NOMO-1 treated with dmso at 0.1 percent for 144 hours (cell line): ENCODE measurements around the gene DENND1C.

Source experiments
- DNase-seq: peaks from one replicate; lab custom pipeline; 2025; ENCODE audit not compliant: unreplicated experiment; lab: John Stamatoyannopoulos, UW

DENND1C gene

DNA sequence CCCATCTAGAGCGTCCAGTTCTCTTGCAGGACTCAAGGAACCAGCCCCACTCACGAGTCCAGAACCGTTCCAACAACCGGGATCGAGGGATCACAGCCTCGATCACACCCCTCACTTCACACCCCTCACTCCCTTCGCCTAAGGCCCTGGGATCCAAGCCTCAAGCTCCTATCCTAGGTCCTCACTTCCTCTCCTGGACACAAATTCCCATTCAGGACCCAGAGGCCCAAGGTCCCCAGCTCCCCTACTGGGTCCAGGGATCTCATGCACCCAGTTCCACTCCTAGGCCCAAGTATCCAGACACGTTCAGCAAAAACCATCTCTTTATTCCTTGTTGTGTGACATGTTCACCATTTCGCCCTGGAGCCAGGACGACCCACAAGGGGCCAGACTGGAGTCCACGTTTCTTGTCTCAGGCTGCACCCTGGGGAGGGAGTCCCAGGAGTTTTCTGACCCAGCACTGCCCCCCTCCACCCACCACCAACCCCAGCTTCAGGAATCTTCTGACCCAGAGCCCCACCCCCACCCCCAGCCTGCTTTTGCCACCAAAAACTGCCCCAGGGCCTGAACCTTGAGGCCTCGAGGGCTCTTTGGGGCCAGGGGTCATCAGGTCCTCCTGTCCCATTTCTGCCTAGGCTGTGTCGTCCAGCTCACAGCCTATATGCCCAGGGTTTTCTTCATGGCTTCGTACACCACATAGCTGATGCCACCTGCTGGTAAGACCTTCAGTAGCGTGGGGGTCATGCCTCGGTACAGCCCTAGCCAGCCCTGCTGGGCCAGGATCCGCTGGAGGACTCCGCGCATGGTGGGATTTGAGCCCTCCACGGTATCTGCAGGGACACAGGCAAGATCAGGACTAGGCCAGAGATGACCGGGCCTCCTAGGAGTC lies 55.6 kb downstream of the DENND1C start:
- DNase-seq, result no peak

DNA sequence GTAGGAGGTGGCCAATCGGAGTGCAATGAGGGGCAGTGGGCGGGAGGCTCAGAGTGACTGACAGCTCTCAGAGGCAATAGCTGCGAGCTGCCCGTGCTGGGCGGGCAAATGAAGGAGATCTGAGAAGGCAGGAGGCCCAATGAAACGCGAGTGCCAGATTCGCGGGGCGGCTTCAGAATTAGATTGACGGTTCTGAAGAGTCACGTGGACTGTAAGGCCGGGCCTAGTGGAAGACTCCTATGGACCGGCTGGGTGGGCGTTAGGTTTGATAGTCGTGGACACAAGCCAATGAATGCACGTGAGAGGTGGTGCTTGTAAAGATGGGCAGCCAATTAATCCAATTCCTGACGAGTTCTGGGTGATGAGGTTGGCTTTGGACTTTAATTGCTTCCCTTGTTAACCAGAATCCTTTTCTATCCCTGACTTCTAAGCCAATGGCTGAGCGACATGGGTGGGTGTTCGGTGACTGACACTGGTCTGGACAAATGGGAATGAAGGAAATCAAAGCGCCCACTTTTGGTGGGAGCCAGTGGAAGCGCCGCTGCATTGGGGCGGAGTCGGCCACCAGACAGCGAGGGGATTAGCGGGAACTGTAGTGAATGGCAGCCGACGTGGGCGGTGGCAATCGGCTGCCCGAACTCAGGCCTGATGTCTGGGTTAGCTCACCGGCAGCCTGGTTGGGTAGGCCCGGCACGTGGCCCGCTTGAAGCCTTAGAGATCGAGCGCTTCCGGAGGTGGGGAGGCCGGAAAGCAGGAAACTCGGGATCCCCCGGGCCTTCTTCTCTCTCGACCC lies 56.5 kb downstream of the DENND1C start:
- DNase-seq, result peak; percentile 100

DNA sequence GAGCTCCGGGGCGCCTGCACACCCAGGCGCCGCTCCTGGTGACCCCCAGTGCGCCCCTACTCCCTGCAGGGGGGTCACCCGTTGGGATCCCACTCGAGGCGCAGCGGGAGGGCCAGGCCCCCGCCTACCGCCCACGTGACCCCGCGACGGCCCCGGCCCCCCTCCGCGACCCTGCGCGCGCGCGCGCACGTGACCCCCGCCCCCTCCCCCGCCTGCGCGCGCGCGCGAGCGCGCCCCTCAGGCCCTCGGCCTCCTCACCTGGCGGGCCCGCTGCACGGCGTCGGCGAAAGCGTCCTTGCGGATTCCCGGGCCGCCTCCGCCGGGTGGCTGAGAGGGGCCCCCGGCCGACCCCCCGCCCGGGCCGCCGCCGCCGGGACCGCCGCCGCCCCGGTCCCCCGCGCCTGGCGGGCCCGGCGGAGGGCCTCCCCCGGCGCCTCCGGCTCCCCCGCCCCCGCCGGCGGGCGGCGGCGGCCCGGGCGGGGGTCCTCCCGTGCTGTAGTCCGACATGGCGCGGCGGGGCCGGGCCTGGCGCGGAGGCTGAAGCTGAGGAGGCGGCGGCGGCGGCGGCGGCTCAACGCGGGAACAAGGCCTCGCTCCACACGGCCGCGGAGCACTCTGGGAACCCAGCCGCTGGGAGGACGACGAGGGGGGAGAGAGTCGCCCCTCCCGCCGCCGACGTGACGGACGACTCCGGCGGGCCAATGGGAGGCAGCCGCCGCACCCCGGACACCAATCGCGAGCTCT lies 57.2 kb downstream of the DENND1C start, which contains the start of gene KHSRP:
TSS of gene KHSRP (minus strand) at position 617 of the 744 bp plus-strand sequence. CDS start at position 507, 110 bp downstream.
- DNase-seq, result no peak

DNA sequence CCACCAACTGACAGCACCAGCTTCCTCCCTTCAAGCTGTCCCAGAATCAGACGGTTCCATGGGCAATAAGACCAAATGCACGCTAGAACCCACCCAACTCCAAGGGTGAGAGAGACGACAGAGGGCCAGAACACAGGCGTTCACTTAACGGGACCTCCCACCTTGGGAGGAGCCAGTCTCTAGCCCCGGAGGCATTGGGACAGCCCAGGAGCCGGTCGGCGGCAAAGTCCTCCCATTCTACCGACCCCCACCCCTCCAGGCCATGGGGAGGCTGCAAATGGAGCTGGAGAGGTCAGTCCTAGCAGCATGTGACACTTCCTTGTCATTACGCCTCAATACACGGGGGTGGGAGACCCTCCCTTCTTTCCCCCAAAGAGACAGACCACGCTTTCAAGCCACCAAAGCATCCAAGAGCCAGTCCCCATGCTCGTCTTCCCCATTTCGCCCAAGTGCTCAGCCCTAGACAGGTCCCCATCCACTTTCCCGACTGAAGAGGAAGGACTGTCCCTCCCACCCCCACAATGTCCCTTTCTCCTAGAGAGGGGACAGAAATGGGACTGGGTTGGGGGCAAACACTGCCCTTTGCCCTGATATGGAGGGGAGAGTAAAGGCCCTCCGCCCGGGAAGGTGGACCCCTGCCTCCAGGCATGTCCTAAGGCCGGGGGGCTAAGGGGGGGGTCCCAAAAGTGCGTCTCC lies 57.9 kb downstream of the DENND1C start:
- no peak for DNase-seq

- no peak for DNase-seq
Observed at GRCh38 chr19:6421075-6422014, 60.2 kb downstream of the DENND1C start.

GRCh38 chr19:6418562-6418932 lies 63.0 kb downstream of the DENND1C start:
- no peak for DNase-seq

DNA sequence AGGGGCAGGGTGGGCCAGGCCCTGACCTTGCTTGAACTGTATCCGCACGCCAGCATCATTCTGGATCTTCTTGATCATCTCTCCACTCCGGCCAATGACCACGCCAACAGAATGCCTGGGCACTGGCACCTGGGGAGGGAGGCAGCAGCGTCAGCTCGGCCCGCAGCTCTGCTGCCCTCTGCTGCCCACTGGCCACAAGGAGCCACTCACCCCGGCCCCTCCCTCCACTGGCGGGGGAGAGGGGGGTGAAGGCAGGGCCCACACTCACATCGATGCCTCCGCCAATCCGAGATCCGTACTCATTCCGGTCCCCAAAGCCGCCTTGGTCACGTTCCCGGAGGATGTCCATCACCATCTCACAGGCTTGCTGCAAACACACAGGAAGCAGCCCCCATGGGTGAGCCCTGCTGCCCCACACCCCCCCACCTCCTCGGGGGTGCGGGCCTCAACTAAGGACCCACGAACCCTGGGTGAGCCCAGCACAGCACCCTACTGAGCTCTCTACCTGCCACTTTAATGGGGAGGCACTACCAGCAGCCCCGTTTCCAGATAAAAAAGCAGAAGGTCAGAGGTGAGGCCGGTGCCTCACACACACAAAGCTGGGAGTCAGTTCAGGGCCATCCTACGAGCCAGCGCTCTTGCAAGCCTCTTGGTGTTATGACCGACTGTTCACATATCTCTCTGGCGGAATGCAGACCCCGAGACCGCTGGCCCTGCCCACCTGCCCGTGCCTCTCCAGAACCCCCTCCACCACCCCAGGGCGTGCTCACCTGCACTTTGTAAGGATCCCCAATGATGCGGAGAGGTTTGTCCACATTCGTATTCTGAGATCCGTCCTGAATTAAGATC lies 63.6 kb downstream of the DENND1C start:
- no peak for DNase-seq
